ENCODE results near the gene CAMK1D. TPM values are rescaled to one million over a fixed set of nuclear protein-coding genes. Genes with fewer than 3 reads are reported as not detected.

Gene CAMK1D
- total RNA-seq, 1 experiment from 2014 or later: 6.0 TPM

DNA sequence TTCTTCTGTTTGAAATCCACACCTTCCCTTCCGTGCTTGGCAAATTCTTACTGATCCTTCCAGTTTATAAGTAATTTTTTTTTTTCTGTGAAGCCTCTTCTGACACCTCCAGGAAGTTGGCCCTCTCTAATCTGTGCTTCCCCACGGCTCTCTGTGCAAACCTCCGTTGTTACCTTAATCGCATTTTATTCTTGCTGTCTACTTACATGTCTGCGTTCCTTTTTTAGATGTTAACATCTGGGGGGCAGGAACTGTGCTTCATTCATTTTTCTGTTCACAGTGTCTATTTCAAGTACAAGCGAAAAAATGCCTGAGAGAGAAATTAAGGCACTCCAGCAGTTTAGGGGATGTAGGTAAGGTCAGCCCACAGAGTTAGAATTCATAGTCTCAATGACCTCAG is 8.4 kb upstream of the CAMK1D start:
- H2AFZ ChIP-seq: no peak overlapping the region
- no peak overlapping the region for H3K4me2 ChIP-seq
- no peaks in the 10 kb centered on the region for H3K9me2 ChIP-seq (ENCODE audit: insufficient read depth)
- no peaks in the 10 kb centered on the region for H3K9me3 ChIP-seq (ENCODE audit: insufficient read depth, low read depth)
- no peaks in the 10 kb centered on the region; the same call in 1 of the 2 replicates for H3F3A ChIP-seq (ENCODE audit: insufficient read depth, low read depth)
- no peak overlapping the region for H3K27ac ChIP-seq
- no TSS peak for BruUV-seq (replicated peaks)
- ChIA-PET CTCF (no interaction called here), POLR2A (ENCODE audit: unreplicated experiment) (no interaction called here)
- no peaks in the 10 kb centered on the region for H4K20me1 ChIP-seq (ENCODE audit: insufficient read depth)
- no peaks in the 10 kb centered on the region for H3K79me2 ChIP-seq (ENCODE audit: low read depth)
- no peak overlapping the region for H3K4me3 ChIP-seq
- no peaks in the 10 kb centered on the region for H3K27me3 ChIP-seq (ENCODE audit: insufficient read depth, low read depth)
- TF ChIP-seq EZH2 (IDR thresholded peaks at IDR 0.05; ENCODE audit: low read depth) (no peak), CTCF (conservative IDR thresholded peaks at IDR 0.05) (no peak)
- H3K36me3 ChIP-seq (ENCODE audit: low read depth): no peaks in the 10 kb centered on the region
- DNase-seq: no peak
- no peaks in the 10 kb centered on the region for H3K4me1 ChIP-seq (replicated peaks; ENCODE audit: insufficient read depth)
- intact Hi-C loops (cut with micrococcal nuclease; ENCODE audit: unreplicated experiment): loop anchor here (10.0 kb wide), 1 partner anchor 314 kb away; no protein-coding TSS in a partner anchor

DNA sequence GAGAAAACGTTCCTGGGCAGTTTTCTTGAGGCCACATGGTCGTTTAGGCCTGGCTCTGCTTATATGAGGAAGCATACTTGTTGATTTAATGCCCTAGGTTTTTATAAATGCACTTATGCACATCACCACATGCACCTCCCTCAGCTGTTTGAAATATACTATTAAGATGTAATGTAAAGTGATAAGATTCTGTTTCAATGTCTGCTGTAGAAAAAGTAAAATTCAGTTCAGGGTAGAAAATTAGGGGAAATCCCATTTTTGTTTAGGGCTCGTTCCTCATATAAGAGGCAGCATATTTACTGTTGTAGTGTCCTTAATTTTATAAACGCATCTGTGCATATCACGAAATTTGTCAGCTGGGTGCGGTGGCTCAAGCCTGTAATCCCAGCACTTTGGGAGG is 7.8 kb upstream of the CAMK1D start:
- no peaks in the 10 kb centered on the region for H3K36me3 ChIP-seq (ENCODE audit: low read depth)
- H3F3A ChIP-seq (ENCODE audit: insufficient read depth, low read depth): no peaks in the 10 kb centered on the region; the same call in 1 of the 2 replicates
- no peaks in the 10 kb centered on the region for H3K27me3 ChIP-seq (ENCODE audit: insufficient read depth, low read depth)
- DNase-seq: no peak
- no peak overlapping the region for H3K4me2 ChIP-seq
- no peaks in the 10 kb centered on the region for H4K20me1 ChIP-seq (ENCODE audit: insufficient read depth)
- H3K4me3 ChIP-seq: no peak overlapping the region
- H3K9me3 ChIP-seq (ENCODE audit: insufficient read depth, low read depth): no peaks in the 10 kb centered on the region
- H3K4me1 ChIP-seq (replicated peaks; ENCODE audit: insufficient read depth): no peaks in the 10 kb centered on the region
- TF ChIP-seq EZH2 (IDR thresholded peaks at IDR 0.05; ENCODE audit: low read depth) (no peak), CTCF (conservative IDR thresholded peaks at IDR 0.05) (no peak)
- no peaks in the 10 kb centered on the region for H3K79me2 ChIP-seq (ENCODE audit: low read depth)
- H3K27ac ChIP-seq: no peak overlapping the region
- no peaks in the 10 kb centered on the region for H3K9me2 ChIP-seq (ENCODE audit: insufficient read depth)
- ChIA-PET CTCF (no interaction called here), POLR2A (ENCODE audit: unreplicated experiment) (no interaction called here)
- intact Hi-C loops (cut with micrococcal nuclease; ENCODE audit: unreplicated experiment): loop anchor here (10.0 kb wide), 1 partner anchor 313 kb away; no protein-coding TSS in a partner anchor
- no TSS peak for BruUV-seq (replicated peaks)
- no peak overlapping the region for H2AFZ ChIP-seq

DNA sequence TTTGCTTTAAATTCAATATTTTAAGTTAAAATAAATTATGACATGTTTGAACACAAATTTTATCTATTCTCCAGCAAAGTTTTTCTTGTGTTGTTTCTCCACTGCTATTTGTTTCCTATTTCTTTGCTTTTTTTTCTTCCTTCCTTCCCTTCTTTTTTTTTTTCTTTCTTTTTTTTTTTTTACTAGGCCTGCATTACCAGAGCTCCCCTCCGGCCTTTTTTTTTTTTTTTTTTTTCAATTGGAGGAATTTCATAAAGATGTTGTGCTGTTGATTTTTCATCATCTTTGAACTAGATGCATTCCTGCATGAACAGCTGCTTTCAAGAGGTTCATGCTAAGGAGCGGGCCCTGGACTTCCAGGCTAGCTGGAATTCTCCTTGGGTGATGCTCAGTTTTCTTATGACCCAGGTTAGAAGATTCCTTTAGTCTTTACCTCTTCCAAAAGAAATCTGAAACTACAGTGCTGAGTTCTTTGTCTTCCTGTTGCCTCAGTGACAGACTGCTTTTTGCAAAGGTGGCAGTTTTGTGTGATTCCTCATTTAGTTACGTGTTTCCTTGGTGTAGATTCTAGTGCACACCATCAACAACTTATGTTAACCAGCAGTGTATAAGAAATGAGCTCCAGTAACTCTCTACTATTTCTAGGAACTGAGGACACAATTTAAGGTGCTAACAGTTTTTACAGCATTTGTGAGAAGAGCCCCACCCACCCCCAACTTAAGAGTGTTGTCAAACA is 4.8 kb upstream of the CAMK1D start:
- H3K4me1 ChIP-seq (replicated peaks; ENCODE audit: insufficient read depth): peaks cover 10% of the 10 kb centered on the region; the same call in 1 of the 2 replicates
- no peak for TF ChIP-seq CTCF (conservative IDR thresholded peaks at IDR 0.05)
- TF ChIP-seq EZH2 (IDR thresholded peaks at IDR 0.05; ENCODE audit: low read depth): no peak
- no peaks in the 10 kb centered on the region for H4K20me1 ChIP-seq (ENCODE audit: insufficient read depth)
- ChIA-PET POLR2A (ENCODE audit: unreplicated experiment) (no interaction called here), CTCF (interaction anchor here (0.6 kb wide), 1 partner anchor 80 kb away, joined by 4 read pairs; no protein-coding TSS in a partner anchor)
- H3K27ac ChIP-seq: no peak overlapping the region
- no TSS peak for BruUV-seq (replicated peaks)
- no peak for DNase-seq
- no peak overlapping the region for H2AFZ ChIP-seq
- no peaks in the 10 kb centered on the region for H3K9me2 ChIP-seq (ENCODE audit: insufficient read depth)
- no peaks in the 10 kb centered on the region for H3K27me3 ChIP-seq (ENCODE audit: insufficient read depth, low read depth)
- H3K4me2 ChIP-seq: no peak overlapping the region
- H3K79me2 ChIP-seq (ENCODE audit: low read depth): no peaks in the 10 kb centered on the region
- H3K36me3 ChIP-seq (ENCODE audit: low read depth): no peaks in the 10 kb centered on the region
- peaks cover 11% of the 10 kb centered on the region; the same call in 1 of the 2 replicates for H3F3A ChIP-seq (ENCODE audit: insufficient read depth, low read depth)
- no peak overlapping the region for H3K4me3 ChIP-seq
- no peaks in the 10 kb centered on the region for H3K9me3 ChIP-seq (ENCODE audit: insufficient read depth, low read depth)
- intact Hi-C loops (cut with micrococcal nuclease; ENCODE audit: unreplicated experiment): loop anchor here (10.0 kb wide), 1 partner anchor 310 kb away; no protein-coding TSS in a partner anchor

Data from PC-9 (cell line).